Esophagus squamous epithelium (tissue), 5 donors: ENCODE measurements around the gene ZRANB3. TPM values are rescaled to one million over a fixed set of nuclear protein-coding genes. Genes with fewer than 3 reads are reported as not detected.
A peak's percentile ranks its signal among the peaks of the same experiment; 100 is the strongest.

Experiments
- DNase-seq: peaks from one replicate; lab custom pipeline; 2025; lab: John Stamatoyannopoulos, UW
- H3K27ac ChIP-seq, 4 donors: fragments of 200-600 bp; sonication (generic); one replicate each; pipeline ENCODE4 v1.5.1; 2016 to 2019; ENCODE audit warnings: mild to moderate bottlenecking in 1 of 4
- H3K27me3 ChIP-seq, 4 donors: fragments of 200-600 bp; sonication (generic); 1 replicate in 3 of 4; 2 replicates in 1 of 4; pipeline versions ENCODE4 v1.5.1 to v1.6.0; 2017 to 2021; ENCODE audit warnings: antibody characterized with exemption in 1 of 4
- H3K36me3 ChIP-seq, 3 donors: fragments of 200-600 bp; sonication (generic); one replicate each; pipeline ENCODE4 v1.5.1; 2016 to 2019
- H3K4me1 ChIP-seq, 3 donors: fragments of 200-600 bp; sonication (generic); one replicate each; pipeline ENCODE4 v1.5.1; 2017 to 2019
- H3K4me3 ChIP-seq, 4 donors: fragments of 200-600 bp; sonication (generic); 1 replicate in 3 of 4; 2 replicates in 1 of 4; pipeline ENCODE4 v1.5.1; 2016 to 2019; ENCODE audit warnings: mild to moderate bottlenecking in 2 of 4, moderate library complexity in 1 of 4
- H3K9me3 ChIP-seq, 3 donors: fragments of 200-600 bp; sonication (generic); one replicate each; pipeline ENCODE4 v1.5.1; 2016 to 2019
- CTCF ChIP-seq, 6 experiments: fragments of 450-650 bp in 4 of 6; fragments of 200-600 bp in 2 of 6; sonication (generic) in 2 of 6; IDR thresholded peaks; one replicate each; pipeline ENCODE4 v1.5.1; 2016 to 2019; ENCODE audit warnings: antibody characterized with exemption in 6 of 6, mild to moderate bottlenecking in 4 of 6, moderate library complexity in 4 of 6
- POLR2A ChIP-seq, 4 donors: fragments of 450-650 bp; IDR thresholded peaks; one replicate each; pipeline ENCODE4 v1.6.1; 2017; ENCODE audit warnings: antibody characterized with exemption in 4 of 4, mild to moderate bottlenecking in 4 of 4, moderate library complexity in 3 of 4
- WGBS, 2 donors: methylation state at CpG; one replicate each; pipeline ENCODE4 v1.1.5; 2018; 5-methylcytosine and 5-hydroxymethylcytosine counted together
- intact Hi-C: fragments of 100-400 bp; cut with DNase I; formaldehyde crosslinking; loops from one replicate; pipeline ENCODE4 v1.15.0; 2022
- total RNA-seq, 4 donors: library from RNA; depleted of rRNA; stranded (reverse); fragments of >200 nt; gene quantifications; one replicate each; pipeline ENCODE4 v1.1.0, GENCODE V29; 2016
- donor health status: DM: yes; HTN: yes; CAD: no.

ZRANB3 gene
- total RNA-seq, 4 donors from 2014 or later: 0.61 to 4.5 (median 3.5) TPM

DNA sequence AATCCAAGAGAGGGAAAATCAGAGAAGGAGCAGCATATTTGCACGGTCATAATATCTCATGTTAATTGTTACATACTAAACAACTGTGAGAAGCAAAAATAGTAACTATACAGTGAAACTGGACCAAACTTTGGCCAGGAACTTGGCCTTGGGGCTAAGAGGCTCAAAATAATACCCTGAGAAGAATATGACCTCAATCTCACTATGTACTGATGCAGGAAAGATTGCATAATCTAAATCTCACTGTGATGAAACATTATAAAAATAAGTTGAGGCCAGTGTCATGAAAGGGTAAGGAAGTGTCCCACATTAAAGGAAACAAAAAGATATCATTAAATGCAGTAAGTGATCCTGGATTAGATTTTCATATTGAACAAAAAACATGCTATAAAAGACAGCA, 36.5 kb downstream of the ZRANB3 start:
- Histone ChIP-seq H3K27ac (no peak overlapping the region), H3K4me1 (no peaks in the 10 kb centered on the region), H3K27me3 (no peaks in the 10 kb centered on the region), H3K9me3 (peaks cover 0 to 16% (median 10%) of the 10 kb centered on the region in 3 donors), H3K4me3 (no peak overlapping the region), H3K36me3 (peaks cover 0 to 11% (median 0%) of the 10 kb centered on the region in 3 donors)
- intact Hi-C loops: no loop called here
- TF ChIP-seq POLR2A (IDR thresholded peaks at IDR 0.05): no peak
- TF ChIP-seq CTCF (IDR thresholded peaks at IDR 0.05): no peak
- DNase-seq: no peak
- whole genome bisulfite sequencing, 2 donors: 81 to 90% methylated on average over 1 of the region's 1 CpG

- DNase-seq: no peak
- peaks cover 0 to 10% (median 0%) of the 10 kb centered on the region in 3 donors for H3K36me3 ChIP-seq
- no peak overlapping the region for H3K4me3 ChIP-seq
- intact Hi-C loops: no loop called here
- TF ChIP-seq CTCF (IDR thresholded peaks at IDR 0.05) (no peak), POLR2A (IDR thresholded peaks at IDR 0.05) (no peak)
- no peaks in the 10 kb centered on the region for H3K4me1 ChIP-seq
- H3K27ac ChIP-seq: no peak overlapping the region
- H3K27me3 ChIP-seq: no peaks in the 10 kb centered on the region
- WGBS, 2 donors: 79 to 84% methylated on average over 1 of the region's 1 CpG
- peaks cover 0 to 4% (median 4%) of the 10 kb centered on the region in 3 donors for H3K9me3 ChIP-seq
Measured at GRCh38 chr2:135490376-135490775, 40.6 kb downstream of the ZRANB3 start.

- Histone ChIP-seq H3K4me3 (no peak overlapping the region), H3K27ac (no peak overlapping the region), H3K27me3 (no peaks in the 10 kb centered on the region), H3K36me3 (peaks cover 0 to 5% (median 0%) of the 10 kb centered on the region in 3 donors), H3K9me3 (peaks cover 0 to 4% (median 4%) of the 10 kb centered on the region in 3 donors), H3K4me1 (no peaks in the 10 kb centered on the region)
- 89 to 95% methylated on average over 4 of the region's 4 CpGs for WGBS, 2 donors
- no peak for DNase-seq
- intact Hi-C loops: no loop called here
- TF ChIP-seq POLR2A (IDR thresholded peaks at IDR 0.05) (no peak), CTCF (IDR thresholded peaks at IDR 0.05) (no peak)
Measured at GRCh38 chr2:135485441-135485840, 45.6 kb downstream of the ZRANB3 start.

GRCh38 chr2:135475128-135475527, 55.9 kb downstream of the ZRANB3 start:
- no peak overlapping the region for H3K4me3 ChIP-seq
- no peak for DNase-seq
- no peaks in the 10 kb centered on the region for H3K9me3 ChIP-seq
- H3K4me1 ChIP-seq: no peaks in the 10 kb centered on the region
- H3K36me3 ChIP-seq: no peaks in the 10 kb centered on the region
- H3K27ac ChIP-seq: no peak overlapping the region
- TF ChIP-seq CTCF (IDR thresholded peaks at IDR 0.05): no peak
- TF ChIP-seq POLR2A (IDR thresholded peaks at IDR 0.05): no peak
- H3K27me3 ChIP-seq: no peaks in the 10 kb centered on the region
- intact Hi-C loops: no loop called here

DNA sequence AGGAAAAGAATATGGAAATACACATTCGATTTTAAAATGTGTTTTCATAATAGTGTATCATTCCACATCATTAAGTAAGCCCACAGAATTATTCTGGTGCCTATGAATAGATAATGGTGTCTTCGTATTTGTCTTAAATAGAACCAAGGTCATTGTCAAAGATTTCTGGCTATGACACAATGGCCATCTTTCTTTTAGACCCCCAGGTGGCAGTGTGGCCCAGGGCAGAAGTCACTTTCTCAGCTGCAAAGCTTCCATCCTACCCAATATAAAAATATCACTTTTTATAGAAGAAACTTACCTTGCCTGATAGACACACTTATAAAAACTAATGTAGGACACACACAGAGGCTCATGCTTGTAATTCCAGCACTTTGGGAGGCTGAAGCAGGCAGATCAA, 57.5 kb downstream of the ZRANB3 start:
- WGBS, 2 donors: 74 to 83% methylated on average over 2 of the region's 2 CpGs
- no peaks in the 10 kb centered on the region for H3K4me1 ChIP-seq
- TF ChIP-seq POLR2A (IDR thresholded peaks at IDR 0.05) (no peak), CTCF (IDR thresholded peaks at IDR 0.05) (peak in 1 of 6 experiments; percentile 15)
- DNase-seq: no peak
- H3K27me3 ChIP-seq: no peaks in the 10 kb centered on the region
- H3K27ac ChIP-seq: no peak overlapping the region
- H3K4me3 ChIP-seq: no peak overlapping the region
- H3K36me3 ChIP-seq: no peaks in the 10 kb centered on the region
- no peaks in the 10 kb centered on the region for H3K9me3 ChIP-seq
- intact Hi-C loops: no loop called here
